Astrocyte (in vitro differentiated cells and primary cell): ENCODE measurements around the gene STRIP1. TPM values are rescaled to one million over a fixed set of nuclear protein-coding genes. Genes with fewer than 3 reads are reported as not detected.

Source experiments
- DNase-seq: peaks from one replicate; pipeline ENCODE4 v3.0.0-alpha.2; 2010; ENCODE audit warnings: low read depth
- FAIRE-seq: peaks from 2 replicates; lab custom pipeline; 2011; peaks lifted over from hg19 to GRCh38; lab: Jason Lieb, UNC
- H2AFZ ChIP-seq: 2 replicates; pipeline ENCODE4 v1.6.0; 2012; ENCODE audit warnings: low read depth, low read length, inconsistent platforms
- H3K27ac ChIP-seq: 2 replicates; pipeline ENCODE4 v1.5.1; 2011; ENCODE audit warnings: low read depth, low read length, inconsistent platforms
- H3K27me3 ChIP-seq: 2 replicates; pipeline ENCODE4 v1.6.0; 2011; ENCODE audit warnings: low read length, inconsistent platforms; ENCODE audit not compliant: insufficient read depth
- H3K36me3 ChIP-seq: 2 replicates; pipeline ENCODE4 v1.5.1; 2011; ENCODE audit warnings: low read length, inconsistent platforms; ENCODE audit not compliant: insufficient read depth
- H3K4me1 ChIP-seq: 2 replicates; pipeline ENCODE4 v1.5.1; 2011; ENCODE audit warnings: low read length, inconsistent platforms; ENCODE audit not compliant: insufficient read depth
- H3K4me2 ChIP-seq: 2 replicates; pipeline ENCODE4 v1.6.0; 2012; ENCODE audit warnings: low read length, inconsistent platforms
- H3K4me3 ChIP-seq: 2 replicates; pipeline ENCODE4 v1.5.1; 2011; ENCODE audit warnings: low read depth, mild to moderate bottlenecking, low read length, inconsistent platforms; ENCODE audit not compliant: insufficient read depth
- H3K79me2 ChIP-seq: 2 replicates; pipeline ENCODE4 v1.6.0; 2012; ENCODE audit warnings: mild to moderate bottlenecking, low read length, inconsistent platforms; ENCODE audit not compliant: insufficient read depth
- H3K9ac ChIP-seq: 2 replicates; pipeline ENCODE4 v1.6.0; 2012; ENCODE audit warnings: mild to moderate bottlenecking, low read length, inconsistent platforms
- H3K9me3 ChIP-seq: 2 replicates; pipeline ENCODE4 v1.5.1; 2012; ENCODE audit warnings: low read depth, mild to moderate bottlenecking, low read length, inconsistent platforms; ENCODE audit not compliant: insufficient read depth
- H4K20me1 ChIP-seq: 2 replicates; pipeline ENCODE4 v1.6.0; 2012; ENCODE audit warnings: low read length, inconsistent platforms; ENCODE audit not compliant: insufficient read depth
- H3K27ac Mint-ChIP-seq: one replicate; pipeline ENCODE4 v1.8.0; 2021; ENCODE audit warnings: mild to moderate bottlenecking, mixed read lengths; ENCODE audit not compliant: unreplicated experiment
- H3K27me3 Mint-ChIP-seq: one replicate; pipeline ENCODE4 v1.8.0; 2021; ENCODE audit warnings: low read depth, mixed read lengths; ENCODE audit not compliant: unreplicated experiment
- H3K36me3 Mint-ChIP-seq: one replicate; pipeline ENCODE4 v1.8.0; 2021; ENCODE audit warnings: low read depth, mixed read lengths; ENCODE audit not compliant: unreplicated experiment
- H3K4me1 Mint-ChIP-seq: one replicate; pipeline ENCODE4 v1.8.0; 2021; ENCODE audit warnings: low read depth, mixed read lengths; ENCODE audit not compliant: unreplicated experiment
- H3K4me3 Mint-ChIP-seq: one replicate; pipeline ENCODE4 v1.8.0; 2021; ENCODE audit warnings: mild to moderate bottlenecking, moderate library complexity, mixed read lengths; ENCODE audit not compliant: unreplicated experiment
- H3K9me3 Mint-ChIP-seq: one replicate; pipeline ENCODE4 v1.8.0; 2021; ENCODE audit warnings: mild to moderate bottlenecking, mixed read lengths; ENCODE audit not compliant: unreplicated experiment
- EZH2 ChIP-seq: IDR thresholded peaks from 2 replicates; pipeline ENCODE4 v1.6.1; 2012; ENCODE audit warnings: mild to moderate bottlenecking, low read length, inconsistent platforms; ENCODE audit not compliant: insufficient read depth
- total RNA-seq: library from RNA; stranded (reverse); gene quantifications from 2 replicates; pipeline ENCODE4 v1.2.1, GENCODE V29; 2021
- TF ChIP-seq, protein P1 (sequence below): IDR thresholded peaks from 2 replicates; pipeline ENCODE4 v1.5.1; 2011; ENCODE audit warnings: low read depth, mild to moderate bottlenecking, inconsistent platforms, low read length, moderate library complexity; ENCODE audit not compliant: insufficient read depth

The STRIP1 gene
- total RNA-seq, 1 donor from 2014 or later = 40.8 TPM

DNA sequence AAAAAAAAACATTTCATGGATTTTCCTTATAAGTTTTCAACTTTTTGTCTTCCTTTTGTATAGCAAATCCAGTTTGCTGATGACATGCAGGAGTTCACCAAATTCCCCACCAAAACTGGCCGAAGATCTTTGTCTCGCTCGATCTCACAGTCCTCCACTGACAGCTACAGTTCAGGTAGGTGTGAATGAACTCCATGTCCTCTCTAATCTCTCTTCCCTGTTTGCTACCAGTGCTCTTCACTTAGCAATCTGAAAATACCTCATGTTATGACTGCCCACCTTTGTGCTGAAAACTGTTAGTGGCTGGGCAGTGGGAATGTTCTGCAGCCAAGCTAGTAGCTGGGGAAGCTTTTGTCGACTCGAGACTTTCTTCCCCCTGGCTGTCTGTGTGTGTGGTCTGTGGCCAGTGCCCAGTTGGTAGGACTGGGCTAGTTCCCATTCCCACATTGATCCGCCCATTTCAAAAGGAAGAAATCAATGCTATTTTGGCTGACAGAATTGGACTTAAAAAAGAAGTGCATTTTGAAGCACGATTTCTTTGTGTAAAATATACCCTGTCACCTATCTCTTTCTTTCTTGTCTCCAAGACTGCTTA is 25.4 kb upstream of the STRIP1 start:
- H3K27ac ChIP-seq = no peak overlapping the region
- H3K4me3 ChIP-seq = no peak overlapping the region
- TF ChIP-seq, protein P1, sequence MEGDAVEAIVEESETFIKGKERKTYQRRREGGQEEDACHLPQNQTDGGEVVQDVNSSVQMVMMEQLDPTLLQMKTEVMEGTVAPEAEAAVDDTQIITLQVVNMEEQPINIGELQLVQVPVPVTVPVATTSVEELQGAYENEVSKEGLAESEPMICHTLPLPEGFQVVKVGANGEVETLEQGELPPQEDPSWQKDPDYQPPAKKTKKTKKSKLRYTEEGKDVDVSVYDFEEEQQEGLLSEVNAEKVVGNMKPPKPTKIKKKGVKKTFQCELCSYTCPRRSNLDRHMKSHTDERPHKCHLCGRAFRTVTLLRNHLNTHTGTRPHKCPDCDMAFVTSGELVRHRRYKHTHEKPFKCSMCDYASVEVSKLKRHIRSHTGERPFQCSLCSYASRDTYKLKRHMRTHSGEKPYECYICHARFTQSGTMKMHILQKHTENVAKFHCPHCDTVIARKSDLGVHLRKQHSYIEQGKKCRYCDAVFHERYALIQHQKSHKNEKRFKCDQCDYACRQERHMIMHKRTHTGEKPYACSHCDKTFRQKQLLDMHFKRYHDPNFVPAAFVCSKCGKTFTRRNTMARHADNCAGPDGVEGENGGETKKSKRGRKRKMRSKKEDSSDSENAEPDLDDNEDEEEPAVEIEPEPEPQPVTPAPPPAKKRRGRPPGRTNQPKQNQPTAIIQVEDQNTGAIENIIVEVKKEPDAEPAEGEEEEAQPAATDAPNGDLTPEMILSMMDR = no peak
- no peak for TF ChIP-seq EZH2
- no peak overlapping the region for H3K9ac ChIP-seq
- H4K20me1 ChIP-seq = peaks cover 60% of the 10 kb centered on the region
- H3K9me3 ChIP-seq = no peaks in the 10 kb centered on the region
- H3K27me3 Mint-ChIP-seq = no peaks in the 10 kb centered on the region
- H3K4me1 ChIP-seq = peaks cover 12% of the 10 kb centered on the region
- H2AFZ ChIP-seq = no peak overlapping the region
- no peaks in the 10 kb centered on the region for H3K9me3 Mint-ChIP-seq
- no peaks in the 10 kb centered on the region for H3K27me3 ChIP-seq
- no peak overlapping the region for H3K4me3 Mint-ChIP-seq
- no peak for FAIRE-seq
- H3K36me3 ChIP-seq = peaks cover 42% of the 10 kb centered on the region
- peaks cover 7% of the 10 kb centered on the region for H3K36me3 Mint-ChIP-seq
- peaks cover 50% of the 10 kb centered on the region for H3K4me1 Mint-ChIP-seq
- H3K4me2 ChIP-seq = no peak overlapping the region
- no peak for DNase-seq
- H3K27ac Mint-ChIP-seq = no peak overlapping the region
- H3K79me2 ChIP-seq = peaks cover 48% of the 10 kb centered on the region

DNA sequence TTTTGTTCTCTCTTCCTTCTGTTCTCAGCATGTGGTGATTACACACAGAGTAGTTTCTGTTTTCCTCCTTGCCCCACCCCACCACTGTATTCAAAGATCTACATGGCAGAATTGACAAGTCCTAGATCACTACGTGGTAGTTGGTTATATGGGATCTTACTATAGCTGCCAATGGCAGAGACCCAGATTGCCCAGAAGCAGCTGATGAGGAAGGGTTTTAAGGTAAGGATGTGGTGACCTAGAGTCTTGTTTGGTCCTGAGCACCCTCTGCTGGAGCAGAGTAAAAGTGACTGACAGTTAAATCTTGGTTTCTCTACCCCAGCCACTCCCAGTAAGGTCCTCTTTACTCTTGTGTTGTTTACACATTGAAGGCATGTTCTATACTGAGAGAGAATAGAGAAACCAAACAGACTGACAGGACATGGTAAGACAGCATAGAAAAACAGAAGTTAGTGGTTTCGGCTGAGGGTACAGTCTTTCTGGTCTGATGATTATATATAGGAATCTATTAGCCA is 22.8 kb upstream of the STRIP1 start:
- H3K27me3 Mint-ChIP-seq = no peaks in the 10 kb centered on the region
- FAIRE-seq (peak; percentile 47), DNase-seq (no peak)
- peaks cover 25% of the 10 kb centered on the region for H3K4me1 Mint-ChIP-seq
- H3K9me3 Mint-ChIP-seq = no peaks in the 10 kb centered on the region
- Histone ChIP-seq H4K20me1 (peaks cover 37% of the 10 kb centered on the region), H3K9me3 (no peaks in the 10 kb centered on the region), H3K9ac (no peak overlapping the region), H3K4me2 (no peak overlapping the region), H3K36me3 (peaks cover 63% of the 10 kb centered on the region), H3K27ac (no peak overlapping the region), H2AFZ (no peak overlapping the region), H3K79me2 (peaks cover 25% of the 10 kb centered on the region), H3K4me1 (peaks cover under 1% of the 10 kb centered on the region), H3K4me3 (no peak overlapping the region), H3K27me3 (no peaks in the 10 kb centered on the region)
- TF ChIP-seq, protein P1 = peak; percentile 56
- TF ChIP-seq EZH2 = no peak
- H3K27ac Mint-ChIP-seq = no peak overlapping the region
- H3K4me3 Mint-ChIP-seq = no peak overlapping the region
- peaks cover 15% of the 10 kb centered on the region for H3K36me3 Mint-ChIP-seq
